Measurements from ENCODE around the gene CD93. TPM values are rescaled to one million over a fixed set of nuclear protein-coding genes. Genes with fewer than 3 reads are reported as not detected.

CD93 gene
- total RNA-seq, 2 donors from 2014 or later = 99.2 to 163 TPM

DNA sequence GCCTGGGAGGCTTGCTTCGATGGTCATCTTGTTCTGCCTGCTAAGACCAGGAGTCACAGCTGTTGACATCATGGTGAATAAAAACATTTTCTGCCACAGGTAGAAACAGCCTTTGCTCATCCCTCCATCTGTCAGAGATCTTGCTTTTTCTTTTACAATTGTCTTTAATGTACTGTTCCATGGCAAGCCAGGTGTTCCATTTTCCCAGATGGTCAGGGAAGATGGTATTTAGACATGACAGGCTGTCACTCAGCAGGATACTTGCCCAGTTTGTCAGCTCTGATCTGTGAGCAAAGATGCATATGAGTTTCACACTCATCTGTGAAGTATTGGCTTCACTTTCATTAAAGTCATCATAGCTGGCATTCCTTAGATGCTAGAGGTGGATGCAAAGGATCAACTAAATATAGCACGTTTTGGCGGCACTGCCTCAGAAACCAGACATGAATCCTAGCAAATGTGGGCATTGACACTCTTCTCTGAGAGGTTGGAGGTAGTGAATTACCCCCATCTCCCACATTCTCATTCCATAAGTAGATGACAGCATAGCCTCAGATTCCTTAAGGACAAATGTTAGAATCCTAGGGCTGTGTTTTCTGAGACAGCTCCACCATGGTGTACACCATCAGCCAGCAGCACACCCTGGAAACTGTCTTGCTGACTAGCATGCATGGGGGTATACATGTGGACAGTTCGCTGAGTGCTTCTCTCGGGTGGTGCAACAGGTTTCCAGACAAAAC is 46.8 kb downstream of the CD93 start:
- no peaks in the 10 kb centered on the region for H3K9me3 ChIP-seq
- no peak overlapping the region for H3K27ac ChIP-seq
- no peaks in the 10 kb centered on the region for H3K36me3 ChIP-seq
- DNase-seq (ENCODE audit: low spot score) = no peak
- H3K27me3 ChIP-seq (replicated peaks; ENCODE audit: insufficient read depth) = no peaks in the 10 kb centered on the region
- no peaks in the 10 kb centered on the region for H3K4me1 ChIP-seq (ENCODE audit: control insufficient read depth in 1 of 2, low read depth in 2 of 2)
- H3K4me3 ChIP-seq = no peak overlapping the region
- no peak for TF ChIP-seq CTCF (IDR thresholded peaks at IDR 0.05)
- no peak for ATAC-seq (ENCODE audit: insufficient number of reproducible peaks, low FRiP score, low read depth)

GRCh38 chr20:23037017-23037481 is 49.1 kb downstream of the CD93 start:
- no peak for TF ChIP-seq CTCF (IDR thresholded peaks at IDR 0.05)
- no peaks in the 10 kb centered on the region for H3K4me1 ChIP-seq (ENCODE audit: control insufficient read depth in 1 of 2, low read depth in 2 of 2)
- H3K27ac ChIP-seq = no peak overlapping the region
- H3K36me3 ChIP-seq = no peaks in the 10 kb centered on the region
- no peaks in the 10 kb centered on the region for H3K27me3 ChIP-seq (replicated peaks; ENCODE audit: insufficient read depth)
- DNase-seq (ENCODE audit: low spot score) (no peak), ATAC-seq (ENCODE audit: insufficient number of reproducible peaks, low FRiP score, low read depth) (no peak)
- no peaks in the 10 kb centered on the region for H3K9me3 ChIP-seq
- no peak overlapping the region for H3K4me3 ChIP-seq

- no peak for TF ChIP-seq CTCF (IDR thresholded peaks at IDR 0.05)
- Histone ChIP-seq H3K4me1 (ENCODE audit: control insufficient read depth in 1 of 2, low read depth in 2 of 2) (no peaks in the 10 kb centered on the region), H3K27ac (no peak overlapping the region), H3K27me3 (replicated peaks; ENCODE audit: insufficient read depth) (no peaks in the 10 kb centered on the region), H3K9me3 (no peaks in the 10 kb centered on the region), H3K4me3 (no peak overlapping the region), H3K36me3 (no peaks in the 10 kb centered on the region)
- DNase-seq (ENCODE audit: low spot score) (no peak), ATAC-seq (ENCODE audit: insufficient number of reproducible peaks, low FRiP score, low read depth) (no peak)
Observed at GRCh38 chr20:23036371-23036770, 49.8 kb downstream of the CD93 start.

GRCh38 chr20:23035731-23036130 is 50.4 kb downstream of the CD93 start:
- Histone ChIP-seq H3K27me3 (replicated peaks; ENCODE audit: insufficient read depth) (no peaks in the 10 kb centered on the region), H3K4me3 (no peak overlapping the region)

More at GRCh38 chr20:23035731-23036130, 50.4 kb downstream of the CD93 start:
- no peaks in the 10 kb centered on the region for H3K36me3 ChIP-seq
- H3K9me3 ChIP-seq = no peaks in the 10 kb centered on the region
- no peak overlapping the region for H3K27ac ChIP-seq
- TF ChIP-seq CTCF (IDR thresholded peaks at IDR 0.05) = no peak
- ATAC-seq (ENCODE audit: insufficient number of reproducible peaks, low FRiP score, low read depth) = no peak
- no peaks in the 10 kb centered on the region for H3K4me1 ChIP-seq (ENCODE audit: control insufficient read depth in 1 of 2, low read depth in 2 of 2)
- DNase-seq (ENCODE audit: low spot score) = no peak
